Stimulated activated CD4-positive, alpha-beta T cell treated with anti-CD3 and anti-CD28 coated beads, Interleukin-1b, Interleukin-23, amount 100 ng/mL, for 24 hours (primary cell): ENCODE data around the gene GRPR.
"Not testable (repeated sequence)": the region's sequence is repeated elsewhere in the genome, so short reads cannot be mapped to it uniquely, and the experiment has no call there.

Experiments used
- DNase-seq, 4 experiments: peaks; one replicate each; pipeline ENCODE4 v3.0.0-alpha.2; 2020; ENCODE audit warnings: low read depth in 4 of 4, low spot score in 1 of 4

The GRPR gene

DNA sequence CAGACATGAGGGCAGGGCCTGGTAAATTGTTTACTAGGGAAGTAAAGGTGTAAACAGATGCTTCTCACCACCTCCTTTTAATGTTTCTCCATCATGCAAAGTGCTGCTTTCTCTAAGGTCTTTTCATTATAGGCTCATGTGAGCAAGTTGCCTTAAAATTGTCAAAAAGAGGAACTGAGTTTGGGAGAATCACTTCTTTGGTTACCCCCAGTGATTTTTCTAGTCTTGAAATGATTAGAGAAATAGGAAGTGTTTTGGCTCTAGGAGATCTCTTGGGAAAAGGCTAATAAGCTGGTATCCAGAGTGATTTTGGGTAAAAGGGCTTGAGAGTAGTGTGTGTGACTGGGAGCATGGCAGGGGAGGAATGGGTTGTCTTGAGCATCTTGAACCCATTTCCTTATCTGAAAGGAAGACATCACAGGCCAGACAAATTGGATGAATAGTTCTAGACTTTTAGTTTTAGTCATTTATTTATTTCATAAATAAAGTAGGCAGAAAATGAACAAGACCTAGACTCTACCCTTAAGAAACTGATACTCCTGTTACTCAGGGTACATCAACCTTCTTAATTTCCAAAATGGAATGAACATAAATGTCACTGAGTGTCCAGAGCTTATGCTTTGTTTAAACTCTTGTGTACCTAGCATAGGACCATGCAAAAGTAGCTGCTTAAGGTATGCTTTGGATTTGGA, 14.2 kb downstream of the GRPR start:
- no peak for DNase-seq

DNA sequence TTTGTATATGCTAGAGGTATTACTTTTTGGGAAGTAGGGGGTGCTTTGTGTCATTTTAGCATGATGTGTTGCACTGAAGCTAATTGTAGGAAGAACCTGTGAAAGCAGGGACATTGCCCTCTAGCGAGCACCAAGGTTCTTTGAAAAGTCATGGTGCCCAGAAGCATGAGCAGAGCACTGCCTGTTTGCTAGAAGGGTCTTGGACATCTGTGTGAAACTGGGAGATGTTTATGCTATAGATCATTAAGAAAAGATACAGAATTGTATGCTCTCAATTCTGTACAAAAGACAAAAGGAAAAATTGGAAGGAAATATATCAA, 14.7 kb downstream of the GRPR start:
- no peak for DNase-seq

DNA sequence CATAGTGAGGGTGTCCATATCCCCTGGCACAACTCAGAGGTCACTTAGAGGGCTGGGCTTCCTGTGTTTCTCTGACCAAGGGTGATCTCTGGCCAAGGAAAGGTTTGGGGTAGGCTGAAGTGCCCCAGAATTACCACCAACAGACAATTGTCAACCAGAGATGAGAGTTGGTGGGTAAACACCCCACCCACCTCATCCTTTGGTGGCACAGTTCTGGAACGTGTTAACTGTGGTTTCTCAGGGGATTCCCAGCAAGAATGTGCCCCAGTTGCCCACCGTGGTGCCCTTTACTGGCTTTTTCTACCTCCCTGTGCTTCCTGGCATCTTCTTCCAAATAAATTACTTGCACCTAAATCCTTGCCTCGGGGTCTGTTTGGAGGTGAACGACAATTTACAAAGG, 17.1 kb downstream of the GRPR start:
- no peak for DNase-seq

DNA sequence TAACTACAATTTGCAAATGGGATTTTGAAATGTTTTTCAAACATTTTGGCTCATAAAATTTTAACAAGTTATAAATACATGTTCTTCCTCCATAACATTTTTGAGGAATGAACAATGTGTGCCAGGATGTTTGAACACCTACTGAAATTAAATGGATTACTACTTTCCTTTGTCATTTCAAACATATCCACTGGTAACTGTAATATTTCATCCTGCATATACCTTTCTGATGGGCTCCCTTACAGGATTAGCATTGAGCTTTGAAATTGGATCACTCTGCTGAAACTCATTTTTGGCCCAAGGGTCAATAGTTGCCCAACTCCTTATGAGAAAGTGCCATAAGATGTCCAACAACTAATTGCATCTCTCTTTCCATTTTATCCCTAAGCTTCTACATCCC, 17.6 kb downstream of the GRPR start:
- no peak for DNase-seq

DNA sequence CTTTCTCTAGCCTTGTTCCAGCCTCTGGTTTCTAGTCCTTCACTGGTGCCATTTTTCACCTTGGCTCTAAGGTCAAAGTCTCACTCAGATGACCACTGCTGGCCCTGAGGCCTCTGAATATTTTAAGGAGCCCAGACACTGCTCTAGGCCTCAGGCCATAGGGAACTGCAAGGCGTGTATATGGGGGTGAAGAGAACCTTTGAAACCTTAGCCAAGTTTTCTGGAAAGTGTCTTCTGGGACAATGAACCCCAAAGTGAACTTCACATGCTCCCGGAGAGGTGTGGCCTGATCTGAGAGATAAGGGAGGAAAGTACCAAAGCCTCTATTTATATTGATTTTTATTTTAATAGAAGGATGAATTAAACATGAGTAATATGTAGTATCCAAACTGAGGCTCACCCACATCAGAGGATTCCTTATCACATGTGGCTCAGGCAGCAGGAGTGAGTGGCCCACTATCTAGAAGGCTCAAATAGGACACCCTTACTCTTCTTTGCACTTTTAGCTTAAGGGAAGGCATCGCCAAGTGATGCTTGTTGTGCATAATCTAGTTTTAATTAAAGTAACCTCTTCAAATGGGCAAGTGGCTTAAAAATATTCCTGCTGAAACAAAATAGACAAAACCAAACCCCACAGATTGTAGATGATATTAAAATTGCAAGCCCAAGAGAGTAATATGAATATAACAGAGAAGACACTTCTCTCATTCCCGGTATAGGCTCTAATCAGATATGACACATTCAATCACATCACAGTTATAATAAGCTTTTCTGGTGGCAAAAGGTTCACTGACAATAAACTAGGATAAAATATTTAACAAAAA, 18.3 kb downstream of the GRPR start:
- no peak for DNase-seq

DNA sequence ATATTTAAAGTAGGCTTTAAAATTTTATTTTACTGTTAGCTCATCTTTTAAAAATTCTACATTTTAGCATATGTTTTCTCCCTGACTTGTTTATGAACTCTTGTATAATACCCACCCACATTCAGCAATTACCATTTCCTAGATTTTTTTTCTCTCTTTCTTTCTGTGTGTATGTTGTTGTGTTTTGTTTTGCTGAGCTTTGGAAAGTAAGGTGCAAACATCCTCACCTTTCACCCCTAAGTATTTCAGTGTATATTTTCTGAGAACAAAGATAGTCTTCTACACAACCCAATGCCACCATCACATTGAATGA, 18.8 kb downstream of the GRPR start:
- DNase-seq, result no peak

DNA sequence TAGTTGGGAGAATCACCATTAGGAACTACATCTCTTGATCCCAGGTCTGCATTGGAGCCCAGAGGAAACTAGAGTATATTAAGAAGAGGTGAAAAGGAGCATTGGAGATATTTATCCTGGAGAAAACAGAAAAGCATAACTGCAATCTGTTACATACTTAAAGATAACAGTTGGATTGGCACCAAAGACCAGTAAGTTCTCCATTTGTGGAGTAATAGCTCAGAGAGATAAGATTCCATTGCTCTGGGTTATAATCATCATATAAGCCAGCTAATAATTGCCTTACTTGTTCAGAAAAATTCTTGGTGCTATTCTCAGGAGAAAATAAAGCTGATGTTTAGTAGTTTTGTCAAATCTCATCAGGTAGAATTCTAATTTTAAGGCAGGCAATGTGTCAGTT, 20.6 kb downstream of the GRPR start:
- DNase-seq, result no peak

DNA sequence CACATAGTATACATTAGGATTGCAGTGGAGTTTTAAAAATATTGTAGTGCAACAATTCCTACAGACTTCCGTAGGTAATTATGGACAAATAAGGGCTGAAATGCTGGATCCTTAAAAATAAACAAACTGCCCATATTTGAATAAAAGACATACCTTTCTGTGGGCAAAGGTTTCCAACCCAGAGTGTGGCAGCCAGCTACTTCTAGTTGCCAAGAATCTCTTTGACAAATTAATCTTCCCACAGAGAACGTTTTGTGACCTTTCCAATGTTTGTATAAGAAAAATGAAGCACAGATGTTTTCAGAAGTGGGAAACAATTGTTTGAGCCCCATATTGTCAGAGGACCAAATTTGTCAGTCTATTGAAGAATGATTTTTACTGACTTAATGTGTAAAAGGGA, 21.1 kb downstream of the GRPR start:
- no peak for DNase-seq

DNA sequence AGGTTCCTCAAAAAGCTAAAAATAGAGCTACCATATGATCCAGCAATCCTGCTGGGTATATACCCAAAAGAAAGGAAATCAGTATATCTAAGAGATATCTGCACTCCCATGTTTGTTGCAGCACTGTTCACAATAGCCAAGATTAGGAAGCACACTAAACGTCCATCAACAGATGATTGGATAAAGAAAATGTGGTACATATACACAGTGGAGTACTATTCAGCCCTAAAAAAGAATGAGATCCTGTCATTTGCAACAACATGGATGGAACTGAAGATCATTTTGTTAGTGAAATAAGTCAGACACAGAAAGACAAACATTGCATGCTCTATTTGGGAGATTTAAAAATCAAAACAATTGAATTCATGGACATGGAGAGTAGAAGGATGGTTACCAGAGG, 21.7 kb downstream of the GRPR start:
- DNase-seq, result not testable (repeated sequence)

DNA sequence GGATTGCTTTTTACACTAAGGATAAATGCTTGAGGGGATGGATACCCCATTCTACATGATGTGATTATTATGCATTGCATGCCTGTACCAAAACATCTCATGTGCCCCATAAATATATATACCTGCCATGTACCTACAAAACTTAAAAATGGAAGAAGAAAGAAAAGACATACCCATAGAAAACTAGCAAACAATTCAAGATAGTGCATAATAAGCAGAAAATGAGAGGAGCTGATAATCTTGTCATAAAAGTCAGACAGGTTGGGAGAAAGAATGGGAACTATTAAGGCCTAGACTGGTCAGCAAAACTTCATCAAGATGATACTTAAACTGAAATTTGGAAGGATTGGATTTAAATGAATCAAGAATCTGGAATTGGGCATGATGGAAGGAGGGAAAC, 22.3 kb downstream of the GRPR start:
- DNase-seq, result no peak

DNA sequence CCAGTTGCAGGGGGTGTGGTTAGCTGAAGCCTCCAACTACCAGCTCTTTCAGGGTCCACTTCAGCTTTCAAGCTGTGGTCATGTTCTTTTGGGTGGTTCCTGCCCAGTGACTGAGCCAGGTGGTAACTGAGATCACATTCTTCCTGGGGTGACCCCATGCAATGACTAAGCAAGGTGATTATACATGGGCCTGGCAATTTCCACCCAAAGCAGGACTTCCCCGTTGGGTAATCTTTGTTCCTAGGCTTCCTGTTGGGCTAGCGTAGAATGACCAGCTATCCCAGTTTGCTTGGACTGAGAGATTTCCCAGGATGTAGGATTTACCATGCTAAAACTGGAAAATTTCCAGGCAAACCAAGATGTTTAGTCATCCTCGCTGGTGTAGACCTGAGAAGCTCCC, 25.5 kb downstream of the GRPR start:
- no peak for DNase-seq

DNA sequence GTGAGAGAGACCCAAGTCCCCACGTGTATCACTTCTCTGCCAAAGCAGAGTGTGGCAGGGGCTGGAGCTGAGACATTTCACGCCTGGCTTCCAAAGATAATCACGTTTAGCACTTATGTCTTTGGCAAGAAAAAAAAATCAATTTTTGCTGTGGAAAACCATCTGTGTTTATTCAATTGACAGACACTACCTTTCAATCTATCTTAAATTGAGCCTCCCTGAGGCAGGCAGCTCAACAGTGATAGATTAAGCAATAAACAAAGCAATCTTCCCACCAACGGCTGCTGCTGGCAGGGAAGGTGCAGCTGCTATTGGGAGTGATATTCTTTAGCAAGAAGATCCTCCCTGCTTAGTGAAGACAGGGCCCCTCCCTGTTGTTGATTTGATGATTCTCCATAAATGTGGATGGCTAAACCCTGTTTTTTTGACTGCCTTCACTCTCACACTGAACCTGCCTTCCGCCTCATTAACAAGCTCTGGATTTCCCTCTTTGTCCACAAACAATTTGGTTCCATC, 32.3 kb downstream of the GRPR start:
- DNase-seq, result no peak

DNA sequence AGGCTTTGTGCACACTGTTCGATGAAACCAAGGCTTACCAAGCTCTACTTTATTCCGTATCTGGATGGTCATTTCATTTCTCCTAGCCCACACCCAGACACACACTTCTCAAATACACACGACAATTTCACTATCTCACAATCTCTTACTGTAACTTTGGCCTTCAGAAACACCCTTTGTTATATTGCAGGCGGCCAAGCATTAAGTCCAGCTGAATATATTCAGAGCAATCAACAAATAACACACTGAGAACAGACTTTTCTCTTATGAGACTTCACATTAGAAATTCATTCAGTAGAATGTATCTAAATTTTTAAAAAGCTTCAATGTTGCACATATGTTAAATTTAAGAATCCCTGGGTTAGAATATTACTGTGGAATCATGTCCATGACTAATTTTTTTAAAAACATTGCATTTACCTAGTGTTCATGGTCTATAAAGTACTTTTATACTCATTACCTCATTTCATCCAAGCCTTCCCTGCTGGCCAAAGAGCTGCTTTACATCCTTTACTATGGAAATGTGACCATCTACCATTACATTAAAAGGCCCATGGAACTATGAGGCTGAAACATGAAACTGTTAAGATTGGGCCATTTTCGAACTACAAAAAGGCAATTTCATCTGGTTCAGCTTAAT, 33.4 kb downstream of the GRPR start:
- DNase-seq, result no peak

DNA sequence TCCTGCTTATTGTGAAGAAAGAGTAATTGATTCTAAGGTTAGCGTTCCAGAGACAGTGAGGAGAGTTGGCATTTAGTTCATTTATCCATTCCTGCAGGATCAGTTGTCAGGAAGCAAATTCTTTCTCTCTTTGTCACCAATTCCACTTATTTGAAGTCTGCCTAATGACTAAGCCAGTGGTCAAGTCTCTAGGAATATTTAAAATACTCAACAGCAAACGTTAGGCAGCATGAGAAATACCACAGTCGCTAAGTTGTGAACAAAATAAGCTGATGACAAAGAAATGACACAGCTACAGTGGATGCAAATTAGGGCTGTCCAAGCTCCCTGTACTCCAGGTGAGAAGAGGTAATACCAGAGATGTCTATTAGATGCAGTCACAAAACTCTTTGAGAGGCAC, 37.4 kb downstream of the GRPR start:
- no peak for DNase-seq

DNA sequence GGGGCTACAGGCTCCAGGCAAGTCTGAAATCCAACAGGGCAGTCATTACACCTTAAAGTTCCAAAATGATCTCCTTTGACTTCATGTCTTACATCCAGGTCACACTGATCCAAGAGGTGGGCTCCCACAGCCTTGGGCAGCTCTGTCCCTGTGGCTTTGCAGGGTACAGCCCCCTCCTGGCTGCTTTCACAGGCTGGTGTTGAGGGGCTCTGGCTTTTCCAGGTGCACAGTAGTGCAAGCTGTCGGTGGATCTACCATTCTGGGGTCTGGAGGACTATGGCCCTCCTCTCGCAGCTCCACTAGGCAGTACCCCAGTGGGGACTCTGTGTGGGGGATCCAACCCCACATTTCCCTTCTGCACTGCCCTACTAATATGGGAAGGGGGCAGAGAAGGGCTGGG, 37.8 kb downstream of the GRPR start:
- not testable (repeated sequence) for DNase-seq

DNA sequence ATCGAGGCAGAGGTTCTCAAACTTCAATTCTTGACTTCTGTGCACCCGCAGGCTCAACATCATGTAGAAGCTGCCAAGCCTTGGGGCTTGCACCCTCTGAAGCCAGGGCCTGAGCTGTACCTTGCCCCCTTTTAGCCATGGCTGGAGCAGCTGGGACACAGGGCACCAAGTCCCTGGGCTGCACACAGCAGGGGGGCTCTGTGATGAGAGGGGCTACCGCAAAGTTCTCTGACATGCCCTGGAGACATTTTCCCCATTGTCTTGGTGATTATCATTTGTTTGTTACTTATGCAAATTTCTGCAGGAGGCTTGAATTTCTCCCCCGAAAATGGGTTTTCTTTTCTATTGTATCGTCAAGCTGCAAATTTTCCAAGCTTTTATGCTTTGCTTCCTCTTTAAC, 39.0 kb downstream of the GRPR start:
- DNase-seq, result no peak

DNA sequence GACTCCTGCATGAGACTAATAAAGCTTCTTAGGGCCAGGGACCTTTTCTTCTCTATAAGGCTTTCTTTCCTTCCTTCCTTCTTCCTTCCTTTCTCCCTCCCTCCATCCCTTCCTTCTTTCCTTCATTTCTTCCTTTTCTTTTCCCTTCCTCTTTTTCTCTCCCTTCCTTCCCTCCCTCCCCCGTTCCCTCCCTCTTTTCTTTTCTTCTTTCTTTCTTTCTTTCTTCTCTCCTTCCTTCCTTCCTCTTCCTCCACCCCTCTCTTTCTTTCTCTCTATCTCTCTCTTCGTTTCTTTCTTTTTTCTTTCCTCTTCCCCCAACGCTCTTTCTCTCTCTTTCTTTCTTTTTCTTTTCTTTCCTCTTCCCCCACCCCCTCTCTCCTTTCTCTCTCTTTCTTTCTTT, 41.4 kb downstream of the GRPR start:
- no peak for DNase-seq

DNA sequence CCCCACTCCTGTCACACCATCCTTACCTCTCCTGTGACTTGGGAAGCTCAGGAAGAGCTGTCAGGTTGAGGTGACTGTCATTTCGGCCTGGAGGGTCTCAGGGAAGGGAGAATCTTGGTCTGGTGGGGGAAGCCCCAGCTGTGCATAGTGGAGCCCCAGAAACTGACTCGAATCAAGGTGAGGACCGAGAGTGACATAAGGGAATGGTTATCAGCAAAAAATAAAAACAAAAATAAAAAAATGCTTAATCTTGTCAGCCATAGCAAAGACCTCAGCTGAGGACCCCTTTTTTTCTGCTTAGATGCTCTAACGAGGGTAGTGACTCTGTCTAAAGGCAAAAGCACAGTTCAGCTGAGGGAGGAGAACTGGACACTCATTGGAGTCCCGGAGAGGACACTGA, 43.8 kb downstream of the GRPR start, which contains the start of gene MAGEB17:
Gene MAGEB17, plus strand, starts transcription at position 301 of the 400 bp plus-strand sequence. CDS start 2,902 bp downstream, outside the sequence.
- DNase-seq, result no peak

DNA sequence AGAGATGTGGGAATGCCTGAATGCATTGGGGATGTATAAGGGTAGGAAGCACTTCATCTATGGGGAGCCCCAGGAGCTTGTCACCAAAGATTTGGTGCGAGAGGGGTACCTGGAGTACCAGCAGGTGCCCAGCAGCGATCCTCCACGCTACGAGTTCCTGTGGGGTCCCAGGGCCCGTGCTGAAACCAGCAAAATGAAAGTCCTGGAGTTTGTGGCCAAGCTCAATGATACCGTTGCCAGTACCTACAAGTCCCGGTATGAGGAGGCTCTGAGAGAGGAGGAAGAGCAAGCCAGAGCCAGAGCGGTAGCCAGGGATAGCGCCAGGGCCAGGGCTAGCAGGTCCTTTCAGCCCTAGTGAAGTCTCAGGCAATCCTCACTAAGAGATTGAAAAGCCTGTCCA, 47.7 kb downstream of the GRPR start:
- DNase-seq, result no peak

DNA sequence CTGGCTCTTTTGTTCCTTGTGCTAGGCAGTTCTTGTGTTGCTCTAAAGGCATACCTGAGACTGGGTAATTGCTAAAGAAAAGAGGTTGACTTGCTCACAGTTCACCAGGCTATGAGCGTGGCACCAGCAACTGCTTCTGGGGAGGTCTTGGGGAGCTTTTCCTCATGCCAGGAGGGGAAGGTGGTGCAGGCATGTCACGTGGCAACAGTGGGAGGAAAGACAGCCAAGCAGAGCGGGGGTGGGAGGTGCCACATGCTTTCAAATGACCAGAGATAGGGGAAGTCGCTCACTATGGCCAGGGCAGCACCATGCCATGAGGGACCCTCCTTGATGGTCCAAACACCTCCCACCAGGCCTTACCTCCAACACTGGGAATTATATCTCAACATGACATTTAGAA, 48.6 kb downstream of the GRPR start:
- DNase-seq, result no peak

DNA sequence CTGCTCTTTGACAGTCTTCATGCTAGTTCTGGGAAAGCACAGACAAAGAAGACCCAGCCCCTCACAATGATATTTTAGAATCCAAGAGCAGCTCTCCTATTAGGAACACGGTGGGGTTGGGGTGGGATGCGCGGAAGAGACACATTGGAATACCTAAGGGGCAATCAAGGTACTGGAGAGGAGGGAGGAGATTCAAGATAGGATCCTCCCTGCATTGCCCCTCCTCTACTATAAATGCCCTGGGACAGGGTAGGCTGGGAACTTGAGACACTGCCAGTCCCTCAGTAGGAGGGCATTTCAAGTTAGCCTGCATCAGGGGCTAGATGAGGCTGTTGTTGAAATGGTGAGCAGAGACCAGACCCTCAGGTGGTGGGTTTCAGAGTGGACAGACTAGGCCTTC, 49.0 kb downstream of the GRPR start:
- no peak for DNase-seq

DNA sequence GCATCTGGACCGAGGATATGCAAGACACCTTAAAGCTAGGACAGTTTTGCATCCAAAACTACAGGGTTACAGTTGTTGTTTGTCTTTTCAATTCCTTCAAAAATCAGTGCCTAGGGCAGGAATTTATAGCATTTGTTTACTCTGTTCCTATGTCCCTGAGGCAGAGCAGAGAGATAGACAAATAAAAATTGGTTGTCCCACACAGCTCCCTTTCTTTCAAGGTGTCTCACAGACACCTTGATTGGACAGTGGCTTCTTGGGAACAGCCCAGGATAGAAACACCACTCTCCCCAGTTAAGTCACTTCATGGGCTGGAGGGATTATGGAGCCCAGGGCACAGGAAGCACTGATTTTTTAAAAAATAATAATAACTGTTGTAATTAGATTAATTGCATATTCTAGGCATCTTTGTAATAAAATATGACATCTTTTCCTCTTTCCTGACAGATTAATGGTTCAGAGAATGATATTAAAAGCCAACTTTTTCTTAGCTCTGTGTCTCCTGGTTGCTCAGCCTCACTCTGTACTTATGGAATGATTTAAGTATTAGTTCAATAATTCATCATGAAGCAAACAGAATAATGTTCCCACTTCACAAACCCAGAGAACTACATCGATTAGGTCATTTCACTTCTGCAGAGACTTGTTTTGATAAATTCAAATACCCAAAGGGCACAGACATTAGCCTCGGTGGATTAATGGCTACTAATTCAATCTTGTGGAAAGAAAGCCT, 52.1 kb downstream of the GRPR start:
- no peak for DNase-seq
